SK-N-SH (cell line): ENCODE measurements around the gene PARK7.

Experiments used
- EZH2phosphoT487 ChIP-seq: fragments of 200-600 bp; sonication (generic); IDR thresholded peaks from 2 replicates; pipeline ENCODE4 v1.6.1; 2017; ENCODE audit warnings: low read depth, mixed run types, mild to moderate bottlenecking, antibody characterized with exemption, moderate library complexity, borderline replicate concordance
- JUND ChIP-seq: IDR thresholded peaks from 2 replicates; pipeline ENCODE4 v1.4.0; 2012
- MAX ChIP-seq: IDR thresholded peaks from 2 replicates; pipeline ENCODE4 v1.4.0; 2012; ENCODE audit warnings: low read depth
- MEF2A ChIP-seq: IDR thresholded peaks from 2 replicates; pipeline ENCODE4 v1.4.0; 2012; ENCODE audit warnings: low read depth, borderline replicate concordance
- REST ChIP-seq: IDR thresholded peaks from 2 replicates; pipeline ENCODE4 v1.6.1; 2012; ENCODE audit warnings: mild to moderate bottlenecking, low read depth, low read length, moderate library complexity
- SIN3A ChIP-seq: IDR thresholded peaks from 2 replicates; pipeline ENCODE4 v1.6.1; 2012; ENCODE audit warnings: low read depth, mild to moderate bottlenecking, low read length, moderate library complexity, borderline replicate concordance
- TAF1 ChIP-seq: IDR thresholded peaks from 2 replicates; pipeline ENCODE4 v1.6.1; 2012; ENCODE audit warnings: low read depth, mild to moderate bottlenecking, low read length, moderate library complexity, borderline replicate concordance
- TEAD4 ChIP-seq: IDR thresholded peaks from 2 replicates; pipeline ENCODE4 v1.4.0; 2012; ENCODE audit warnings: mild to moderate bottlenecking, borderline replicate concordance; ENCODE audit not compliant: insufficient read depth
- TF ChIP-seq, protein P1 (sequence below): fragments of 200-600 bp; sonication (generic); IDR thresholded peaks from 2 replicates; pipeline ENCODE4 v1.6.1; 2017; ENCODE audit warnings: antibody characterized with exemption, mild to moderate bottlenecking, moderate library complexity

DNA sequence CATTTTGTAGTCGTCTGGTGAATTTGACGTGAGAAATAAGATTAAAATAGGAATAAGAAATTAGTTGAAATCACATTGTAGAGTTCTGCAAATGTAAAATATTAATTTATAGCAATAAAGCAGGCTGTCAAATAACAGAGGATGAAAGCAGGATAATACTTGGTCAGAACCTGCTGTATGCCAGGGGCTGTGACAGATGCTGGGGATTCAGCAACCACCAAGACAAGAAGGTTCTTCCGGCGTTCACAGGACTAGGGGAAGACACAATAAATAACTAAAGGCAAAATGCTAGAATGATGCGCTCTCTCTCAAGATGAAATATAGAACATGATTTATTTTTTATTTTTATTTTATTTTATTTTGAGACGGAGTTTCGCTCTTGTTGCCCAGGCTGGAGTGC is 6.8 kb upstream of the PARK7 start:
- TF ChIP-seq, protein P1, sequence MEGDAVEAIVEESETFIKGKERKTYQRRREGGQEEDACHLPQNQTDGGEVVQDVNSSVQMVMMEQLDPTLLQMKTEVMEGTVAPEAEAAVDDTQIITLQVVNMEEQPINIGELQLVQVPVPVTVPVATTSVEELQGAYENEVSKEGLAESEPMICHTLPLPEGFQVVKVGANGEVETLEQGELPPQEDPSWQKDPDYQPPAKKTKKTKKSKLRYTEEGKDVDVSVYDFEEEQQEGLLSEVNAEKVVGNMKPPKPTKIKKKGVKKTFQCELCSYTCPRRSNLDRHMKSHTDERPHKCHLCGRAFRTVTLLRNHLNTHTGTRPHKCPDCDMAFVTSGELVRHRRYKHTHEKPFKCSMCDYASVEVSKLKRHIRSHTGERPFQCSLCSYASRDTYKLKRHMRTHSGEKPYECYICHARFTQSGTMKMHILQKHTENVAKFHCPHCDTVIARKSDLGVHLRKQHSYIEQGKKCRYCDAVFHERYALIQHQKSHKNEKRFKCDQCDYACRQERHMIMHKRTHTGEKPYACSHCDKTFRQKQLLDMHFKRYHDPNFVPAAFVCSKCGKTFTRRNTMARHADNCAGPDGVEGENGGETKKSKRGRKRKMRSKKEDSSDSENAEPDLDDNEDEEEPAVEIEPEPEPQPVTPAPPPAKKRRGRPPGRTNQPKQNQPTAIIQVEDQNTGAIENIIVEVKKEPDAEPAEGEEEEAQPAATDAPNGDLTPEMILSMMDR = no peak
- TF ChIP-seq MAX = no peak
- TF ChIP-seq TAF1 = no peak
- no peak for TF ChIP-seq REST
- TF ChIP-seq SIN3A = no peak
- TF ChIP-seq MEF2A = no peak
- no peak for TF ChIP-seq EZH2phosphoT487
- no peak for TF ChIP-seq TEAD4
- no peak for TF ChIP-seq JUND
